ENCODE measurements around the gene EPC2. TPM values are rescaled to one million over a fixed set of nuclear protein-coding genes. Genes with fewer than 3 reads are reported as not detected.

Gene EPC2
- total and polyA plus RNA-seq, 10 of the 15 experiments (the other 5 are each of a cell fraction or from before 2014, with no cell fraction given) = 2.0 to 16.5 (median 10.8) TPM

DNA sequence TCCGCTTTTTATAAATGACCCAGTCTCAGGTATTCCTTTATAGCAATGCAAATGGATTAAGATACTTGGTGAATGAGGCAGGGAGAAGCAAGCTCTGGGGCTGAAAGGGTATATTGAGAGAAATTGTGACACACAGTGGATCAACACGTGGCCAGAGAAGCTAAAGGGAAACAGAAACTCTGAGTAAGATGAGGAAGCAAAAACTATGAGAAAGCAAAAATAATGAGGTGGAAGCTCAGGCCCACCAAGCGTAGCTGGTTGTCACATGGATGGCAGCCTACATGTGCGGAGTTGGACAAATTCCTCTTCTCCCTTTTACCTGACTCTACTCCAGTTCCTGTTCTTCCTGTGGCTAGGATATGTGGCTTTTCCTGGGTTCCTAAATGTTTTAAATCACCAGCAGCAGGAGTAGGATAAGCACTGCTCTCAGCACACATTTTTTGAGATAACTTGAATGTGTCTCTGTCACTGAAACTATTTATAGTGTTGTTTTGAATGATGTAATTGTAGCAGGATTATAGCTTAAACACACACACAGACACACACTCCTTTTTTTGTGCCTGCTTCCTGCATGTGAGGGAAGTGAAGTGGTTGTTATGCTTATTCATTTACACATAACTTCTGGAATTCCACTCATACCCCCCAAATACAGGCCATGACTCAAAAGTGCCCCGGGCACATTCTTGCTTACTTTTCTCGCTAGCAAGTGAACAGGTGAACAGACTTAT, 30.1 kb upstream of the EPC2 start (continued):
- TF ChIP-seq HDAC6 (IDR thresholded peaks at IDR 0.05; ENCODE audit: unreplicated experiment) (no peak), ASH2L (IDR thresholded peaks at IDR 0.05; ENCODE audit: borderline replicate concordance, low read depth) (0 out of 2 replicates have a peak, but pooled peaks have one; percentile 75), SPI1 (IDR thresholded peaks at IDR 0.05; ENCODE audit: borderline replicate concordance, insufficient read depth, low read depth, low read length) (no peak), MEF2B (IDR thresholded peaks at IDR 0.05; ENCODE audit: partially characterized antibody, poor library complexity, severe bottlenecking) (peak; percentile 36), SMARCA5 (IDR thresholded peaks at IDR 0.05) (no peak), SUZ12 (IDR thresholded peaks at IDR 0.05; ENCODE audit: unreplicated experiment) (no peak), NR2C1 (IDR thresholded peaks at IDR 0.05) (no peak), SIN3A (IDR thresholded peaks at IDR 0.05; ENCODE audit: low read depth, low read length) (no peak), ZNF207 (IDR thresholded peaks at IDR 0.05; ENCODE audit: borderline replicate concordance) (no peak), STAT1 (conservative IDR thresholded peaks at IDR 0.05) (no peak), PAX5 (IDR thresholded peaks at IDR 0.05; ENCODE audit: borderline replicate concordance, low read depth, low read length) (no peak), BMI1 (IDR thresholded peaks at IDR 0.05; ENCODE audit: borderline replicate concordance) (no peak), YBX1 (IDR thresholded peaks at IDR 0.05) (no peak), RAD21 (IDR thresholded peaks at IDR 0.05; ENCODE audit: insufficient read depth, low read depth, low read length) (no peak), POU2F2 (IDR thresholded peaks at IDR 0.05; ENCODE audit: borderline replicate concordance, low read depth, low read length) (no peak), PML (IDR thresholded peaks at IDR 0.05; ENCODE audit: low read length) (no peak), NRF1 (conservative IDR thresholded peaks at IDR 0.05; ENCODE audit: low read depth, low read length) (no peak), HCFC1 (IDR thresholded peaks at IDR 0.05; ENCODE audit: low read length) (no peak), GABPA (IDR thresholded peaks at IDR 0.05; ENCODE audit: low read depth) (no peak), CEBPB (IDR thresholded peaks at IDR 0.05; ENCODE audit: borderline replicate concordance in 1 of 2, low read depth in 2 of 2, low read length in 2 of 2) (no peak), CREB1 (IDR thresholded peaks at IDR 0.05; ENCODE audit: low read depth) (no peak), NBN (IDR thresholded peaks at IDR 0.05) (no peak), STAT3 (IDR thresholded peaks at IDR 0.05; ENCODE audit: low read depth, low read length) (no peak)
- TF ChIP-seq, protein P1, sequence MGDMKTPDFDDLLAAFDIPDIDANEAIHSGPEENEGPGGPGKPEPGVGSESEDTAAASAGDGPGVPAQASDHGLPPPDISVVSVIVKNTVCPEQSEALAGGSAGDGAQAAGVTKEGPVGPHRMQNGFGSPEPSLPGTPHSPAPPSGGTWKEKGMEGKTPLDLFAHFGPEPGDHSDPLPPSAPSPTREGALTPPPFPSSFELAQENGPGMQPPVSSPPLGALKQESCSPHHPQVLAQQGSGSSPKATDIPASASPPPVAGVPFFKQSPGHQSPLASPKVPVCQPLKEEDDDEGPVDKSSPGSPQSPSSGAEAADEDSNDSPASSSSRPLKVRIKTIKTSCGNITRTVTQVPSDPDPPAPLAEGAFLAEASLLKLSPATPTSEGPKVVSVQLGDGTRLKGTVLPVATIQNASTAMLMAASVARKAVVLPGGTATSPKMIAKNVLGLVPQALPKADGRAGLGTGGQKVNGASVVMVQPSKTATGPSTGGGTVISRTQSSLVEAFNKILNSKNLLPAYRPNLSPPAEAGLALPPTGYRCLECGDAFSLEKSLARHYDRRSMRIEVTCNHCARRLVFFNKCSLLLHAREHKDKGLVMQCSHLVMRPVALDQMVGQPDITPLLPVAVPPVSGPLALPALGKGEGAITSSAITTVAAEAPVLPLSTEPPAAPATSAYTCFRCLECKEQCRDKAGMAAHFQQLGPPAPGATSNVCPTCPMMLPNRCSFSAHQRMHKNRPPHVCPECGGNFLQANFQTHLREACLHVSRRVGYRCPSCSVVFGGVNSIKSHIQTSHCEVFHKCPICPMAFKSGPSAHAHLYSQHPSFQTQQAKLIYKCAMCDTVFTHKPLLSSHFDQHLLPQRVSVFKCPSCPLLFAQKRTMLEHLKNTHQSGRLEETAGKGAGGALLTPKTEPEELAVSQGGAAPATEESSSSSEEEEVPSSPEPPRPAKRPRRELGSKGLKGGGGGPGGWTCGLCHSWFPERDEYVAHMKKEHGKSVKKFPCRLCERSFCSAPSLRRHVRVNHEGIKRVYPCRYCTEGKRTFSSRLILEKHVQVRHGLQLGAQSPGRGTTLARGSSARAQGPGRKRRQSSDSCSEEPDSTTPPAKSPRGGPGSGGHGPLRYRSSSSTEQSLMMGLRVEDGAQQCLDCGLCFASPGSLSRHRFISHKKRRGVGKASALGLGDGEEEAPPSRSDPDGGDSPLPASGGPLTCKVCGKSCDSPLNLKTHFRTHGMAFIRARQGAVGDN (IDR thresholded peaks at IDR 0.05) = no peak
- TF ChIP-seq, protein P2, sequence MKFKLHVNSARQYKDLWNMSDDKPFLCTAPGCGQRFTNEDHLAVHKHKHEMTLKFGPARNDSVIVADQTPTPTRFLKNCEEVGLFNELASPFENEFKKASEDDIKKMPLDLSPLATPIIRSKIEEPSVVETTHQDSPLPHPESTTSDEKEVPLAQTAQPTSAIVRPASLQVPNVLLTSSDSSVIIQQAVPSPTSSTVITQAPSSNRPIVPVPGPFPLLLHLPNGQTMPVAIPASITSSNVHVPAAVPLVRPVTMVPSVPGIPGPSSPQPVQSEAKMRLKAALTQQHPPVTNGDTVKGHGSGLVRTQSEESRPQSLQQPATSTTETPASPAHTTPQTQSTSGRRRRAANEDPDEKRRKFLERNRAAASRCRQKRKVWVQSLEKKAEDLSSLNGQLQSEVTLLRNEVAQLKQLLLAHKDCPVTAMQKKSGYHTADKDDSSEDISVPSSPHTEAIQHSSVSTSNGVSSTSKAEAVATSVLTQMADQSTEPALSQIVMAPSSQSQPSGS (IDR thresholded peaks at IDR 0.05; ENCODE audit: low read length) = peak; percentile 96
- TF ChIP-seq, protein P3, sequence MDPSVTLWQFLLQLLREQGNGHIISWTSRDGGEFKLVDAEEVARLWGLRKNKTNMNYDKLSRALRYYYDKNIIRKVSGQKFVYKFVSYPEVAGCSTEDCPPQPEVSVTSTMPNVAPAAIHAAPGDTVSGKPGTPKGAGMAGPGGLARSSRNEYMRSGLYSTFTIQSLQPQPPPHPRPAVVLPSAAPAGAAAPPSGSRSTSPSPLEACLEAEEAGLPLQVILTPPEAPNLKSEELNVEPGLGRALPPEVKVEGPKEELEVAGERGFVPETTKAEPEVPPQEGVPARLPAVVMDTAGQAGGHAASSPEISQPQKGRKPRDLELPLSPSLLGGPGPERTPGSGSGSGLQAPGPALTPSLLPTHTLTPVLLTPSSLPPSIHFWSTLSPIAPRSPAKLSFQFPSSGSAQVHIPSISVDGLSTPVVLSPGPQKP (IDR thresholded peaks at IDR 0.05; ENCODE audit: low read depth, low read length) = no peak
